ENCODE measurements around the gene SDC1.
A peak's percentile ranks its signal among the peaks of the same experiment; 100 is the strongest.

Gene SDC1

GRCh38 chr2:20227894-20228505 lies 3.1 kb upstream of the SDC1 start:
- no peak for DNase-seq (ENCODE audit: low spot score)

- peak; percentile 14 for DNase-seq (ENCODE audit: low spot score)
These were observed 1.2 kb upstream of the SDC1 start for GRCh38 chr2:20226152-20226545.

- peak; percentile 85 for DNase-seq (ENCODE audit: low spot score)
These were observed 593 bp upstream of the SDC1 start for GRCh38 chr2:20225294-20226151.

GRCh38 chr2:20224164-20224715 lies 690 bp downstream of the SDC1 start:
- peak; percentile 69 for DNase-seq (ENCODE audit: low spot score)

- DNase-seq (ENCODE audit: low spot score): peak; percentile 70
These were observed 1.3 kb downstream of the SDC1 start for GRCh38 chr2:20223407-20224163.

- no peak for DNase-seq (ENCODE audit: low spot score)
These were observed 2.0 kb downstream of the SDC1 start for GRCh38 chr2:20222769-20223406.

GRCh38 chr2:20222014-20222768 lies 2.7 kb downstream of the SDC1 start:
- no peak for DNase-seq (ENCODE audit: low spot score)

- DNase-seq (ENCODE audit: low spot score): no peak
These were observed 3.4 kb downstream of the SDC1 start for GRCh38 chr2:20221555-20221973.

- no peak for DNase-seq (ENCODE audit: low spot score)
These were observed 4.0 kb downstream of the SDC1 start for GRCh38 chr2:20220806-20221554.

GRCh38 chr2:20219763-20220380 lies 5.1 kb downstream of the SDC1 start:
- no peak for DNase-seq (ENCODE audit: low spot score)

GRCh38 chr2:20218331-20219320 lies 6.3 kb downstream of the SDC1 start:
- DNase-seq (ENCODE audit: low spot score): no peak

- no peak for DNase-seq (ENCODE audit: low spot score)
These were observed 7.6 kb downstream of the SDC1 start for GRCh38 chr2:20217041-20217970.

GRCh38 chr2:20216130-20217025 lies 8.6 kb downstream of the SDC1 start:
- DNase-seq (ENCODE audit: low spot score): no peak

- no peak for DNase-seq (ENCODE audit: low spot score)
These were observed 9.5 kb downstream of the SDC1 start for GRCh38 chr2:20215183-20216040.

- DNase-seq (ENCODE audit: low spot score): no peak
These were observed 10.3 kb downstream of the SDC1 start for GRCh38 chr2:20214566-20215182.
